Kidney epithelial cell (primary cell): ENCODE data around the gene GRID1. TPM values are rescaled to one million over a fixed set of nuclear protein-coding genes. Genes with fewer than 3 reads are reported as not detected.

Experiments
- DNase-seq: peaks from one replicate; pipeline ENCODE4 v3.0.0-alpha.2; 2010; ENCODE audit warnings: low read depth
- H3K27me3 ChIP-seq: 2 replicates; pipeline ENCODE4 v1.6.0; 2011; ENCODE audit warnings: low read length; ENCODE audit not compliant: control insufficient read depth, insufficient read depth
- H3K36me3 ChIP-seq: 2 replicates; pipeline ENCODE4 v1.5.1; 2011; ENCODE audit warnings: low read length; ENCODE audit not compliant: control insufficient read depth, insufficient read depth
- H3K4me3 ChIP-seq: 2 replicates; pipeline ENCODE4 v1.5.1; 2011; ENCODE audit warnings: low read depth, mild to moderate bottlenecking, control low read depth, low read length
- CTCF ChIP-seq: IDR thresholded peaks from 2 replicates; pipeline ENCODE4 v1.5.1; 2011; ENCODE audit warnings: mild to moderate bottlenecking, moderate library complexity, low read length, control low read depth, inconsistent platforms; ENCODE audit not compliant: insufficient read depth, poor library complexity, severe bottlenecking
- total RNA-seq: library from RNA; depleted of rRNA; stranded (reverse); fragments of >200 nt; gene quantifications from 2 replicates; pipeline ENCODE4 v1.2.3, GENCODE V29; 2015

Gene GRID1
- total RNA-seq, 1 donor from 2014 or later = 0.33 TPM

DNA sequence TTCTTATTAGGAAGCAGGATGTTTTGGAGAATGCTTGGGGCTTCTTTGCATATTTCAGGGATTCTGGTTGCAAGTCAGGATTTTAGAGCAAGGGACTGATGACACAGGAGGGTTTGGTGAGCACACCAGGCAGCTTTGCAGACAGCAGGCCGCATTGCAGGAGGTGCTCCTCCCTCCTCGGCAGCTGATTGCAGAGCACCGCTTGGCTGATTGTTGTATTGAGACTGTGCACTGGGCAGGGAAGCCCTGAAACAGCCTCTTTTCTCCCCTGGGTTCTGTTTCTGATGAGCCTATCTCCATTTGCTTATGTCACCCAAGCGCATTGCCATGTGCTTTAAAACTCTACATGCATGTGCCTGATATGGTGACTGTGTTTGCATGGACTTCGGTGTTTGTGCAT, 769.6 kb downstream of the GRID1 start:
- H3K4me3 ChIP-seq = no peak overlapping the region
- TF ChIP-seq CTCF = no peak
- H3K36me3 ChIP-seq = no peaks in the 10 kb centered on the region
- H3K27me3 ChIP-seq = no peaks in the 10 kb centered on the region
- no peak for DNase-seq

DNA sequence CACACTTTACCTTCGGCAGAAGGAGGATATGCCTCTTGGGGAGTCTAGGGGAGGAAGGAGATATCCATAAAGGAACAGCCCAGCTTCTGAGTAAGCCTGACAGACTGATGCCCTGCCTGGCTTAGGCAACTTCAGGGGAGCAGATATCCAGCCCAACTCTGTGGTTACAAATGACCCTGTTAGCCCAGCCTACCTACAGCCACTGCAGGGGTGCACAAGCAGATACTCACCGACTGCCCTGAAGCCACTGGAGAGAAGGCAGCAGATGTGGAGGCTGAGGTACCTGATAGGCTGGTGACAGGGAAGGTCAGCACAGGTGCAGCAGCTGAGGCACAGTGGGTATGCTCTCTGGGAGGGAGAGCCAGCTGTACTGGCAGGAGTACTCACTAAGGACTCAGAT, 770.2 kb downstream of the GRID1 start:
- no peak for DNase-seq
- H3K36me3 ChIP-seq = no peaks in the 10 kb centered on the region
- no peak for TF ChIP-seq CTCF
- H3K27me3 ChIP-seq = no peaks in the 10 kb centered on the region
- no peak overlapping the region for H3K4me3 ChIP-seq

- Histone ChIP-seq H3K4me3 (no peak overlapping the region), H3K27me3 (no peaks in the 10 kb centered on the region), H3K36me3 (no peaks in the 10 kb centered on the region)
- TF ChIP-seq CTCF = no peak
- DNase-seq = no peak
Measured at GRCh38 chr10:85594239-85594638, 772.4 kb downstream of the GRID1 start.

DNA sequence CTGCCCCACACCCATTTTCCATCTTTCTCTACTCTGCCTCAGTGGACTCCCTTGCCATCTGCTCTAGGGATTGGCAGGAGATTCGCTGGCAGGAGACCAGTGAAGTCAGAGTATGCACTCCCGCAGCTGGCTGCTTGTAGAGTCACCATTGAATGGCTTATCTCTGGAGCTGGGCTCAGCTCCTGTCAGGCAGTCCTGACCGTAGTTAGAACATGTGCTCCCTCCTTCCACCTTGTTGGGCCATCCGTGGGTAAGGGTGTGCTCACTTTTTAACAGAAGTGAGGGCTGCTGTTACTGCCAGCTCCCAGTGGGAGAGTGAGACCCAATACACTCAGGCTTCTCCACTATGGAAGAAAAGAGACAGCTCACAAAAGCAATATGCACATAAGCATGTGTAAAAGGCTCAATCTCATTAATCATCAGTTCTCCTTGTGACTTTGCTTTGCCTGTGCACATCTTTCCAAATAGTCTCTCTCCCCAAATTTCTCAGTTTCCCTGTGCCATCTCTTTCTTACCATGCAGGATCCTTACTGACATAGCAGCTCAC, 773.3 kb downstream of the GRID1 start:
- TF ChIP-seq CTCF = no peak
- no peaks in the 10 kb centered on the region for H3K27me3 ChIP-seq
- no peaks in the 10 kb centered on the region for H3K36me3 ChIP-seq
- no peak overlapping the region for H3K4me3 ChIP-seq
- no peak for DNase-seq

DNA sequence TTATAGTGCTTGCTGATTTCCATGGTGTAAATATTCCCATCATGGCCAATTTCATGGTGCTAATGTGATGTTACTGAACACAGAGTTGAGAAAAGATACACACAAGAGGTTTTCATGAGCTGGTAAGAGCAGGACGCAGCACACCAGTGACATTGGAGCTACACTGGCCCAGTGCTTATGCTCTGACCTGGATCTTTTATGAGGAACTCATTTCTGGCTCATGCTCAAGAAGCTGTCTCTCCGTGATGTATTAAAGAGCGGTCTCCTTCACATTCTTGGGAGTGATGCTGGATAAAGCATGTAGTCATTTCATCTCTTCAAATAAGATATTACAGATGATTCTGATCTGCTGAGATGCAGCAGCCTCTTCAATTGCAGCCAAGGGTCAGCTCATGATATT, 785.2 kb downstream of the GRID1 start:
- Histone ChIP-seq H3K27me3 (no peaks in the 10 kb centered on the region), H3K4me3 (no peak overlapping the region), H3K36me3 (no peaks in the 10 kb centered on the region)
- TF ChIP-seq CTCF = no peak
- no peak for DNase-seq

GRCh38 chr10:85580585-85580984, 786.0 kb downstream of the GRID1 start:
- no peak for TF ChIP-seq CTCF
- Histone ChIP-seq H3K4me3 (no peak overlapping the region), H3K36me3 (no peaks in the 10 kb centered on the region), H3K27me3 (no peaks in the 10 kb centered on the region)
- DNase-seq = no peak
